Measurements from ENCODE around the gene RIPPLY3.

- TF ChIP-seq POLR2A (IDR thresholded peaks at IDR 0.05) (peak in 1 of 2 donors; percentile 59), CTCF (IDR thresholded peaks at IDR 0.05) (peak in 7 of 12 donors; percentile 12 to 47 (median 26))
Observed at GRCh38 chr21:36966066-36966820, 40.3 kb upstream of the RIPPLY3 start, which contains the start of gene HLCS.
